GM12865 (cell line): ENCODE data around the gene MPPED1.
A peak's percentile ranks its signal among the peaks of the same experiment; 100 is the strongest.

Experiments used
- DNase-seq: peaks from one replicate; pipeline ENCODE4 v3.0.0; 2010; ENCODE audit warnings: low read depth
- H3K4me3 ChIP-seq: 2 replicates; pipeline ENCODE4 v1.5.1; 2011; ENCODE audit warnings: mild to moderate bottlenecking, low read depth, low read length, control low read depth
- CTCF ChIP-seq: IDR thresholded peaks from 2 replicates; pipeline ENCODE4 v1.5.1; 2011; ENCODE audit warnings: low read length, control low read depth, low read depth, inconsistent platforms; ENCODE audit not compliant: insufficient read depth; ENCODE audit errors: missing control alignments

MPPED1 gene

GRCh38 chr22:43409800-43410199 is 2.0 kb upstream of the MPPED1 start:
- no peak for DNase-seq
- TF ChIP-seq CTCF: peak; percentile 1
- no peak overlapping the region for H3K4me3 ChIP-seq

GRCh38 chr22:43411040-43411868 is 560 bp upstream of the MPPED1 start:
- no peak for DNase-seq
- no peak for TF ChIP-seq CTCF
- no peak overlapping the region for H3K4me3 ChIP-seq

- H3K4me3 ChIP-seq: no peak overlapping the region
- no peak for TF ChIP-seq CTCF
- DNase-seq: no peak
Measured at GRCh38 chr22:43412808-43413795, 1.3 kb downstream of the MPPED1 start.

- no peak overlapping the region for H3K4me3 ChIP-seq
- TF ChIP-seq CTCF: no peak
- no peak for DNase-seq
Measured at GRCh38 chr22:43413826-43414225, 2.0 kb downstream of the MPPED1 start.

GRCh38 chr22:43415681-43416080 is 3.9 kb downstream of the MPPED1 start:
- no peak overlapping the region for H3K4me3 ChIP-seq
- DNase-seq: no peak
- TF ChIP-seq CTCF: no peak

GRCh38 chr22:43417555-43417954 is 5.7 kb downstream of the MPPED1 start:
- H3K4me3 ChIP-seq: no peak overlapping the region
- TF ChIP-seq CTCF: no peak
- DNase-seq: no peak
